A549 (cell line): ENCODE results near the gene TMPRSS11E. TPM values are rescaled to one million over a fixed set of nuclear protein-coding genes. Genes with fewer than 3 reads are reported as not detected.

ENCODE experiments used
- polyA plus RNA-seq, 4 experiments: library from polyadenylated mRNA; depleted of rRNA in 3 of 4; stranded (reverse); fragments of >200 nt; fragmentation: RNase III in 1 of 4; extraction: RNeasy Plus Mini Kit Qiagen cat#74134 plus additional on column Dnase treatment in 1 of 4; gene quantifications; 2 replicates in 3 of 4; 3 replicates in 1 of 4; pipeline ENCODE4 v1.2.3, GENCODE V29; 2011 to 2017

The TMPRSS11E gene
- polyA plus RNA-seq, 2 of the 4 experiments (the other 2 are of a cell fraction), result not detected

Other genes starting within 250 kb of the TMPRSS11E start
- not detected in 2 replicates for gene TMPRSS11B, start 201.8 kb upstream of the TMPRSS11E start, polyA plus RNA-seq (2011; rRNA removed)
- gene TMPRSS11B, start 201.8 kb upstream of the TMPRSS11E start, polyA plus RNA-seq (2017; fragmentation: RNase III; extraction: RNeasy Plus Mini Kit Qiagen cat#74134 plus additional on column Dnase treatment), result not detected in 3 replicates
- 49.7 and 53.4 TPM in 2 replicates for gene YTHDC1, start 97.4 kb upstream of the TMPRSS11E start, polyA plus RNA-seq (2011; rRNA removed)
- 47.0 to 52.8 TPM (median 49.3 TPM) in 3 replicates for gene YTHDC1, start 97.4 kb upstream of the TMPRSS11E start, polyA plus RNA-seq (2017; fragmentation: RNase III; extraction: RNeasy Plus Mini Kit Qiagen cat#74134 plus additional on column Dnase treatment)
- 0.04 TPM in 1 of 2 replicates, not detected in the other for gene UGT2B17, start 128.9 kb downstream of the TMPRSS11E start, polyA plus RNA-seq (2011; rRNA removed)
- not detected in 3 replicates for gene UGT2B17, start 128.9 kb downstream of the TMPRSS11E start, polyA plus RNA-seq (2017; fragmentation: RNase III; extraction: RNeasy Plus Mini Kit Qiagen cat#74134 plus additional on column Dnase treatment)
- 0.80 and 1.0 TPM in 2 replicates for gene UGT2B15, start 223.2 kb downstream of the TMPRSS11E start, polyA plus RNA-seq (2011; rRNA removed)
- gene UGT2B15, start 223.2 kb downstream of the TMPRSS11E start, polyA plus RNA-seq (2017; fragmentation: RNase III; extraction: RNeasy Plus Mini Kit Qiagen cat#74134 plus additional on column Dnase treatment), result 0.07 to 0.09 TPM (median 0.08 TPM) in 3 replicates